Mucosa of descending colon (tissue), 3 donors: ENCODE results near the gene LIPK. TPM values are rescaled to one million over a fixed set of nuclear protein-coding genes. Genes with fewer than 3 reads are reported as not detected.

Source experiments
- ATAC-seq: fragments of 200-7000 bp; cut with Tn5 transposase; one replicate; pipeline ENCODE4 v1.9.1; 2020; ENCODE audit warnings: mild to moderate bottlenecking, moderate library complexity
- DNase-seq, 3 donors: peaks; one replicate each; pipeline ENCODE4 v3.0.0-alpha.2; 2020
- H3K36me3 ChIP-seq: fragments of 200-600 bp; one replicate; pipeline ENCODE4 v1.8.0; 2021; ENCODE audit warnings: low read depth, mild to moderate bottlenecking
- H3K4me1 ChIP-seq: fragments of 200-600 bp; one replicate; pipeline ENCODE4 v1.8.0; 2021; ENCODE audit warnings: low read depth, mild to moderate bottlenecking
- H3K4me3 ChIP-seq: fragments of 200-600 bp; one replicate; pipeline ENCODE4 v1.8.0; 2021; ENCODE audit warnings: mild to moderate bottlenecking
- H3K9me3 ChIP-seq: fragments of 200-600 bp; one replicate; pipeline ENCODE4 v1.8.0; 2021; ENCODE audit warnings: mild to moderate bottlenecking
- CTCF ChIP-seq: fragments of 200-600 bp; IDR thresholded peaks from one replicate; pipeline ENCODE4 v1.8.0; 2022; ENCODE audit warnings: antibody characterized with exemption, mild to moderate bottlenecking
- intact Hi-C, 2 donors: fragments of 100-400 bp; cut with DNase I in 1 of 2; cut with micrococcal nuclease in 1 of 2; formaldehyde crosslinking; loops; one replicate each; pipeline versions ENCODE4 v1.11.0 to v1.11.1; 2022; cut with DNase I, micrococcal nuclease
- total RNA-seq, 3 donors: library from RNA; stranded (reverse); fragmentation: NEBNext Ultra II Directional in 2 of 3; extraction: Animal tissue kit (Norgen Biotek cat#: 25700) in 2 of 3; gene quantifications; one replicate each; pipeline versions ENCODE4 v1.2.1 to v1.2.4, GENCODE V29; 2021 to 2023
- donor health status: DM: no; HTN: no; CAD: no; lungs with moderate emphysema.
- donor health status: DM: no; HTN: no; CAD: no.
- donor health status: DM: no; HTN: yes; CAD: no.

Gene LIPK
- total RNA-seq, 3 donors from 2014 or later = not detected

DNA sequence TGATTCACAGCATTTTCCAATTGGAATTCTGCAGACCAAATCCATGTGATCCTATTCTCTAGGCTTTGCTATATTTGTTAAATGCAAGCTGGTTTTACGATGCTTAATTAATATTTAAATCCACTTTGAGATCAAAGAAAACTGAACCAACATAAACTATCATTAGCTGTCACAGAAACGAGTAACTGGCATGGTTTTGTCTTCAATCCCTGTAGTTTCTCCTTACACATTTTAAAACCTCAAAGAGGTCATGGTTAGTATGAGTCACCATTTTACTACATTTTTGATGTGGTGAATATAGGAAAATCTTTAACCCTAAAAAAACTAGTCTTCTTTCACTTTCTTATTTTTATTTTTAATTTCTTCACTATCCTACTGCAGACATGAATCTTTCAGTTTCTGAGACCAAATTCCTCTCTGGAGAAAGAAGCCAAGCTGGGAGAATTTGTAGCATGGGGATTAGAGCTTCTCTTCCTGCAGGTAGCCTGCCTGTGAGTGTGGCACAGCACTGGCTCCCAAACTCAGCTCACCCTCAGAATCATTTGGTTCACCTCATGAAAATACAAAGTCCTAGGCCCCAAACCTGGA lies 87.8 kb downstream of the LIPK start:
- intact Hi-C loops = loop anchor here in 1 of 2 donors (5.0 kb wide), 1 partner anchor 107 kb away; no protein-coding TSS in a partner anchor
- DNase-seq (no peak), ATAC-seq (no peak)
- H3K4me3 ChIP-seq = no peak overlapping the region
- no peaks in the 10 kb centered on the region for H3K9me3 ChIP-seq
- H3K4me1 ChIP-seq = no peaks in the 10 kb centered on the region
- no peaks in the 10 kb centered on the region for H3K36me3 ChIP-seq
- TF ChIP-seq CTCF = no peak

DNA sequence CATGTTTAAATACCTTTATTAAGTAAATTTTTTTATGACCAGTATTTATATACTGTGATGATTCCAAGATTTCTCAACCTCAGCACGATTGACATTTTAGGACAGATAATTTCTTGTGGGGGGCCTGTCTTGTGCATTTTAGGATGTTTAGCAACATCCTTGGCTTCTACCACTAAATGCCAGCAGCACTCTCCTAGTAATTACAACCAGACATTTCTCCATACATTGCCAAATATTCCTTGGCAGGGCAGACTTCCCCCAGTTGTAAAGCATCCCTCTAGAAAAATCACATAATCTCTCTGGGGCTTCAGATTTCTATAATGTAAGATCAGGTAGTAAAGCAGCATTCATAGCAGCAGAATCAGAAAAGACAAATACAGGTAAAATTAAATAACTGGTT lies 88.7 kb downstream of the LIPK start:
- Histone ChIP-seq H3K4me3 (no peak overlapping the region), H3K4me1 (no peaks in the 10 kb centered on the region), H3K9me3 (no peaks in the 10 kb centered on the region), H3K36me3 (no peaks in the 10 kb centered on the region)
- no peak for TF ChIP-seq CTCF
- intact Hi-C loops = loop anchor here in 1 of 2 donors (5.0 kb wide), 1 partner anchor 107 kb away; no protein-coding TSS in a partner anchor
- ATAC-seq (no peak), DNase-seq (no peak)

GRCh38 chr10:88800152-88801125 lies 94.4 kb downstream of the LIPK start:
- Histone ChIP-seq H3K4me3 (no peak overlapping the region), H3K4me1 (no peaks in the 10 kb centered on the region), H3K36me3 (no peaks in the 10 kb centered on the region), H3K9me3 (no peaks in the 10 kb centered on the region)
- ATAC-seq = no peak
- TF ChIP-seq CTCF = no peak
- intact Hi-C loops = no loop called here
- no peak for DNase-seq

Other genes with a start within 250 kb of the LIPK start
- 10 to 100 TPM in 2 of 3 donors, 1 to 10 TPM in 1; 9.8 to 12.1 (median 11.8) TPM for gene RNLS, start 122.9 kb upstream of the LIPK start, total RNA-seq
- under 1 TPM in 2 of 3 donors, not detected in 1; 0.12 to 0.34 TPM for gene LIPJ, start 119.5 kb upstream of the LIPK start, total RNA-seq
- gene LIPF, start 41.8 kb upstream of the LIPK start, total RNA-seq = not detected
- not detected for gene LIPN, start 53.8 kb downstream of the LIPK start, total RNA-seq
- gene LIPM, start 96.5 kb downstream of the LIPK start, total RNA-seq = not detected
- gene ANKRD22, start 145.6 kb downstream of the LIPK start, total RNA-seq = 10 to 100 TPM in 2 of 3 donors, 1 to 10 TPM in 1; 9.0 to 30.6 (median 18.9) TPM
- 10 to 100 TPM; 19.2 to 44.2 (median 20.0) TPM for gene STAMBPL1, start 174.0 kb downstream of the LIPK start, total RNA-seq
- gene ACTA2, start 246.5 kb downstream of the LIPK start, total RNA-seq = 100 to 1,000 TPM in 2 of 3 donors, 10 to 100 TPM in 1; 80.6 to 920 (median 253) TPM